Ramos (cell line): ENCODE measurements around the gene POLR2I.

Experiments
- in situ Hi-C: fragments of 300-500 bp; cut with MboI; formaldehyde crosslinking; loops from one replicate; pipeline ENCODE4 v1.14.3; 2022; ENCODE audit warnings: low sequenced_read_pairs; ENCODE audit not compliant: unreplicated experiment

POLR2I gene

DNA sequence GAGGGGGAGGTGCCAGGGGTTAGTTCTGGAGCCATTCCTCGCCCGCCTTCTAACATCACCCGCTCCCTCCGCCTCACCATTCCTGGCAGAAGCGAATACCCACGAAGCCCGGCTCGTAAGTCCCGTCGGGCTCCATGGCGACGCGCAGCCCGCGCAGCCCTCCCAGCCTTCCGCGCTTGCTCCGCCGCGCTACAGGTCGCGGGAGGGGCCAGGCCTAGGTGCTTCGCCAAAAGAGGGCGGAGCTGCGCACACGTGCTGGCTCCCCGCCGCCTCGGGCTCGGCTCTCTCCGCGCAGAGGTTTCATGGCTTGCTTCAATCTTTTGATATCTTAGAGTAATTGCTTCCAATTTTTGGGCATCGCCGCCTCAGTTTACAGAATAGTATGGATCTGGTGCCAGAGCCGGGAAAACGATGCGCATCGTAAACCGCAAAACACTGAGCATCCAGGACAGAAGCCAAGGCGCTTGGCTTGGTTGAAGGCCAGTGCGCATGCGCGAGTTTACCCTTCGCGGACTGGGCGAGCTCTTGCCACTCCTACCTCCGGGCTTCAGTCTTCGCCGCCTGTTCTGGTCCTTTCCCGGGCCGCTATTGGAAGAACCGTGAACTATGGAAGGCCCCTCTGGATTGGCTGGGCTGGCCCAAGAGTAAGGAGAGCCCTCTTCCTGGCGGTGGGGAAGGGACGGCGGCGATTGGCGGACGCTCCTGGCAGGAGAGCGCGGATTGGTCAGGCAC, at the start of gene POLR2I:
TSS of gene POLR2I (minus strand) at position 155 of the 732 bp plus-strand sequence. CDS start at position 136, 19 bp downstream.
- in situ Hi-C loops = no loop called here

DNA sequence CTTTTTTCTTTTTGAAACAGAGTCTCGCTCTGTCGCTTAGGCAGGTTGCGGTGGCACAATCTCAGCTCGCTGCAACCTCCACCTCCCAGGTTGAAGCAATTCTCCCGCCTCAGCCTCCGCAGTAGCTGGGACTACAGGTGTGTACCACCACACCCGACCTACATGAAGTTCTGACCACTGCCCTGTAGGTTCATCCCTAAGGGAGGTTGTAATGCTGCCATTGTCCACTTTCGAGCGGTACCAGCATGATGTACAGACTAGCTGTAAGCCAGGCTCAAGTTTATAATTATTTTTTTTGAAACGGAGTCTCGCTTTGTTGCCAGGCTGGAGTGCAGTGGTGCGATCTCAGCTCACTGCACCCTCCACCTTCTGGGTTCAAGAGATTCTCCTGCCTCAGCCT, 49.1 kb upstream of the POLR2I start:
- in situ Hi-C loops = no loop called here

DNA sequence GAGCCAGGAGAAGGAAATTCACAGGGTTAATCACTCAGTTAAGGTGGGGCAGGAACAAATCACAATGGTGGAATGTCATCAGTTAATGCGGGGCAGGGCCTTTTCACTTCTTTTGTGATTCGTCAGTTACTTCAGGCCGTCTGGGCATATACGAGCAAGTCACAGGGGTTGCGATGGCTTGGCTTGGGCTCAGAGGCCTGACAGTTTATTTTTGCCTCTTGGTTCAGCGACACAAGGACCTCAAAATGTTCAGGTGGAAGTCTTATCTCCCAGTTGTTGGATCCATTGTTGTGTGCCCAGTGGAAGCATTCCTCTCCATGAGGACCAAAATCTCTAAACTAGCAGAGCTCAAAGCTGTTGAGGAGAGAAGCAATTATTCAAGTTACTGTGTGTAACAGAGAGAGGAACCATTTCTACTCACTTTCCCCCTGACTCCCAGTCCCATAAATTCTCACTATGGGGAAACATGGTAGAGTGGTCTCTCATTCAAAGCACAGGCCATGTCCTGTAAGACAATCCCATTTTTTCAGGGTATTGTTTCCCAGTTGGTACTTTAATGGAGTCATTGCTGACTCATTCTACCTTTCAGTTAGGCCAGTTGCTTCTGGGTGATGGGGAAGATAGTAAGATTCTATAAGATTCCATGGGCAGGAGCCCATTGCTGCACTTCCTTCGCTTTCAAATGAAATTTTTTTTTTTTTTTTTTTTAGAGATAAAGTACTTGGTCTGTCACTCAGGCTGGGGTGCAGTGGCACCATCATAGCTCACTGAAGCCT, 46.3 kb upstream of the POLR2I start:
- in situ Hi-C loops = no loop called here

GRCh38 chr19:36153126-36153525, 38.5 kb upstream of the POLR2I start:
- in situ Hi-C loops = no loop called here

DNA sequence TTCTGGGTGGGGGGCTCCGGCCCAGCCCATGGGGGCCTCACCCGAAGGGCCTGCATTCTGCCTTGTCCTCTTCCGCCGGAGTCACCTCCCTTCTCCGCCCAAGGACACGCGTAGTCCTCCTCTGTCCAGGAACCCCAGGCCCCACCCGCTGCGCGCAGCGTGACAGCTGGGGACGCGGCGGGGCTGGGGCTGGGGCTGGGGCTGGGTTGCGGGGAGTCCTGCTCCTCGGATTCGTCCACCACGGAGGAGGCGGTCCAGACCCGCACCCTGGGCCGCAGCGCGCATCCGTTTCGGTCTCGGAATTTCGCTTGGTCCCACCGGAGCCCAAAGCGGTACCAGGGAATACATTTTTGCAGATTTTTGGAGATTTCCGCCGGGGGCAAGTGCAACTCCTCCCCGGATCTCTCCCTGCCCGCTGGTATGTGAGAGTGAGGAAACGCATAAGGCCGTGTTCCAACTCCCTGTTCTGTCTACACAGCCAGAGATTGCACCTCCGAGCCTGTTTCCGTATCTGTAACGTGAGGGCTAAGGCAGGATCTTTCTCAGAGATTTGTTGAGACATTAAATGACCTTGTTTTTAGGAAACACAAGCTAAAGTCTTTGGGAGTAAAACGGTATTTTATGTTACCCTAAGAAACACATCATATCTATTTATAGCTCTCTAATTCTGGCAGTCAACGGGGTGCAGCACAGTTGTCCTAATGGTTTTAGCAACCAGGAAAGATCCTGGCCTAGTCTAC, 37.8 kb upstream of the POLR2I start, which contains the start of gene COX7A1:
TSS of gene COX7A1 (minus strand) at position 96 of the 740 bp plus-strand sequence. CDS start at position 56, 40 bp downstream.
- in situ Hi-C loops = no loop called here

- in situ Hi-C loops = no loop called here
Measured at GRCh38 chr19:36152019-36152351, 37.3 kb upstream of the POLR2I start.

DNA sequence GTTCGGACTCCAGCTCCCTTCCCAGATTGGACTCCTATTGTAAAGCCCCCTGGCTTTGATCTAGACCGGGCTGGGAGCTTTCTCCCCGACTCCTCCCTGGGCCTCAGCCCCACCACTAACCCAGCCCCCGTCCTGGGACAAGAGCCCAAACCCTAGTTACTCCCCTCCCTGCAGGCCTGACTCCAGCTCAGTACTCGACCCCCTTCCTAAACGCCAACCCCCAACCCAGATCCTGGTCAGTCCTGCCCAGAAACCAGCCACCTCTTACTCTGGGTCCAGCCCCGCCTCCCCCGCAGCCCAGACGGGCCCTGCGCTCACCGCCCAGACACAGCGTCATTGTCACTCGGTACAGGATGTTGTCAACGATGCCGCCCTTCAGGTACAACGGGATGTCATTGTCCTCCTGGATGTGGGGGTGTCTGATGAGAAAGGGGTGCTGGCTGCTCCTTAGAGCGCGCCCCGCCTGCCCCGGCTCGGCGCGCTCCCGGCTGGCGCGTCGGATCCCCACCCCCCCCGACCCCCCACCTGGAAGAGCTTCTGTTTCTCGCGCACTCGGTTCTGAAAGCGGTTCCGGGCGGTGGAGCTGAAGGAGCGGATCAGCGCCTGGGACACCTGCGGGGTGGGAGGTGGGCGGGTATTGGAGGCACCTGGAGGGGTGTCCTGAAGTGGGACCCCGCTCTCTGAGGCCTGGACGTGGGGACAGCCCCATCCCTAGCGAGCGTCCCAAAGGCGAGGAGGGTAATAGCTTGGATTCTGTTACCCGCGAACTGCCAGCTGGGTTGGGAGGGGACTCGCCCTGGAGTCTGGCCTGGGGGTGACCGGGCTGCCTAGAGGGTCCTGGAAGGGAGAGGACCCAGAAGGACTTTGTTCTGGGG, 36.7 kb upstream of the POLR2I start:
- in situ Hi-C loops = no loop called here

DNA sequence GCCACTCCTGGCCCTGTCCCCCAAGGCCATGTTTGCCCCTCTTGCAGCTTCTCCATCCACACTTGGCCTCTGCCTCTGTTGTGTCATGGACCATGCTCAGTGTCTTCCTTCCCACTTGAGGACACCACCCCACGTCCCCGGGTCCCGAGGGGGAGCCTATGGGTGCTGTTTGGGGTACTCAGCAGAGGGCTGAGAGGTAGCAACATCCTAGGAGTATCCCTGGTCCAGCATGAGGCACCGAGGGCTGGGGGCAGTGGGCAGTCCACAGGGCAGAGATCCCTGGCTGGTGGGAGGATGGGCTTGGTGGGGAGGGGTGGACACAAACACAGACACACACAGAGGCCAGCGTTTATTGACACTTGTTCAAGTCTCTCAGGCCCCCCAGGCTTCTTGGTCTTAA, 35.9 kb upstream of the POLR2I start:
- in situ Hi-C loops = no loop called here

GRCh38 chr19:36149673-36150406, 35.2 kb upstream of the POLR2I start:
- in situ Hi-C loops = no loop called here

DNA sequence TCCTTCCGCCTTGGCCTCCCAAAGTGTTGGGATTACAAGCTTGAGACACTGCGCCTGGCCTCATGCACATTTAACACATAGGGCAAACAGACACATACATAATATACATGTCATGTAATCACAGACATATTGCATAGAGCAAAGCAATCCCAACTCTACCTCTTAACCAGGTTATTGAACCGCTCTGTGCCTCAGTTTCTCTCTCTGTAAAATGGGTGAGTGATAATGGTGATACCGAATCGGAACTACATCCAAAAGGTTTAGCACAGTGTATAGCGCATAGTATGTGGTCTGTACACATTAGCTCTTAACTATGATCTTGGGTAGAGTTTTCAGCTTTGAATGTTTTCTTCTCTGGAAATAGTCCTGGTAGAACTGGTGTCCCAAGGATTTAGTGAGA, 29.9 kb upstream of the POLR2I start:
- in situ Hi-C loops = no loop called here

DNA sequence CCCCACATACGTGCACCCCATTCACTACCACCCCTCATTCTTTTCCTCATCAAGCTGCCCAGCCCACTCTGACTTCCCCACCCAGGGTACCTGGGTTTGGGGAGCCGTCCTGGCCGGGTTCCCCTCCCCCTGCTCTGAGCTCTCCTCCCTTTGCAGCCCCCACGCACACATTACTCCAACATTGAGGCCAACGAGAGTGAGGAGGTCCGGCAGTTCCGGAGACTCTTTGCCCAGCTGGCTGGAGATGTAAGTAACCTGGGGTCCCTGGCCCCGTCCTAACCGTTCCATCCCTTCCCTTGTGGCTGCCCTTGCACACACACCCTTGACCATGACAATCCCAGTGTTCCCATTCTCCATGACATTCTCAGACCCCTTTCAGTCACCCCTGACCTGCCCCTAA, 27.8 kb upstream of the POLR2I start:
- in situ Hi-C loops = no loop called here

GRCh38 chr19:36142046-36142445, 27.4 kb upstream of the POLR2I start:
- in situ Hi-C loops = no loop called here

GRCh38 chr19:36141039-36141927, 26.6 kb upstream of the POLR2I start:
- in situ Hi-C loops = no loop called here

DNA sequence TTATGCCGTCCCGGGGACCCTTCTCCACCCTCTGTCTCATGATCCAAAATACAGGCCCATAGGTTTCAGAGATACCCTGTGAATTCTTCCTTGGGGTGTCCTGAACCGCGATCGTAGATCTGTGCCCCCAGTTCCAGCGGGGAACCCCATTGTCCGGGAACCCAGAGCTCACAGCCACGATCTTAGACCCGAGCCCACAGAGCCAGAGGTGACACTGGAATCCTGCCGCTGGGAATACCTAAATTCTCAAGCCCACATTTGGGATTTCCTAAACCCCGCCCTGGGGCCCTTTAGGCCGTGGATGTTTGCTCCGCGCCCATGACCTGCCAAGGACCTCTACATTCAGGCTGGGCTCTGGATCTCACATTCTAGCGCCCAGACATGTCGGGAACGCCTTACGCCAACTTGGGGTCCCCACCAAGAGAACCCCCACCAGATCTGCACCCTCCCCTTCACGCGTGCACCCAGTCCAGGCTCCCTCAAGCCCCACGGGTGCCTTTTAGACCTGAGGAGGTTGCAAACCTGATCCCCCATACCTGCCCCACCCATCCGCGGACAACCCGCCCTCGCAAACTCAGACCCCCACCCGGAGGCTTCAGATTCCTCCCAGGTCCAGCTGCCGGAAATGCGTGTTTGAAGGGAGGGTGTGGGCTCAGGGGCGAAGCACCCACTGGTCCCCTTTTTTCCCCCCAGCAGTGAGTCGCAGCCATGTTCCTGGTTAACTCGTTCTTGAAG, 25.8 kb upstream of the POLR2I start:
- in situ Hi-C loops = no loop called here

DNA sequence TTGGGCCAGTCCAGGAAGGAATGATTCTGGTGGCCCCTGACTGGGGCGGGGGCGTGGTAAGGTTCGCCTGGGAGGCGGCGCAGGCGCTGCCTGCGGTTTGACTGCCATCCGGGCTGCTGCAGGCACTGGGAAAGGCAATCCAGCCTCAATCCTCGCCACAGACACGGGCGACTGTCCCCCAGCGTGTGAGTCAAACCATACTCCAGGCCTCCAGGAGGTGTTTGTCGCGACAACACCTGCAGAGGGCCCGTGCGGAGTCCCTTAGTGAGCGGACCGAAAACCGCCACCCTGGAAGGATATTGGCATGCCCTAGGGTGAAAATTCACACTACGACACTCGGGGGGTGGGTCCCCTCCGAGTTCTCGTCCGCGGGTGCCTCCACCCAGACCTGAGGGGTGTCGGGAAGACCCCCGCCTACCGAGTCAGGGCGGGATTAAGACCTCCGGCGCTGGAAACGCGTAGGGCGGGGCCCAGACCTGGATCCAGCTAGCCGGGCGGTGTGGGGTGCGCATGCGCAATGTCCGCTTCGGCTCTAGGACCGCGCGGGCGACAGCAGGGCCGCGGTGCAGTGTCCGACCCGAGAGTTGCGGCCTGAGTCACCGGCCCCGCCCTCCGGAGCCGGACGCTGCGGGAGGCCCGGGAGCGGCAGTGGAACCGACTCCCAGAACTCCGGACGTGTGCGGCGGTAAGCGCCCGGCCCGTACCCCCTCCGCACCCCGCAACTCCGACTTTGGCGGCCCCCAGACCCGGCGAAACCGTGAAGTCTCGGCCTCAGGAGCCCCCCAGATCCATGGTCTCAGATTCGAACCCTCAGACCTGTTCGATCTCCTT, 25.0 kb upstream of the POLR2I start, which contains the start of gene CAPNS1:
TSS of gene CAPNS1 (plus strand) at position 594 of the 831 bp plus-strand sequence. CDS start 946 bp downstream, outside the sequence.
- in situ Hi-C loops = no loop called here

GRCh38 chr19:36139120-36139472, 24.4 kb upstream of the POLR2I start:
- in situ Hi-C loops = no loop called here
